ENCODE measurements around the gene GTF2B.
A peak's percentile ranks its signal among the peaks of the same experiment; 100 is the strongest.
"Not testable (repeated sequence)": the region's sequence is repeated elsewhere in the genome, so short reads cannot be mapped to it uniquely, and the experiment has no call there.

The GTF2B gene

DNA sequence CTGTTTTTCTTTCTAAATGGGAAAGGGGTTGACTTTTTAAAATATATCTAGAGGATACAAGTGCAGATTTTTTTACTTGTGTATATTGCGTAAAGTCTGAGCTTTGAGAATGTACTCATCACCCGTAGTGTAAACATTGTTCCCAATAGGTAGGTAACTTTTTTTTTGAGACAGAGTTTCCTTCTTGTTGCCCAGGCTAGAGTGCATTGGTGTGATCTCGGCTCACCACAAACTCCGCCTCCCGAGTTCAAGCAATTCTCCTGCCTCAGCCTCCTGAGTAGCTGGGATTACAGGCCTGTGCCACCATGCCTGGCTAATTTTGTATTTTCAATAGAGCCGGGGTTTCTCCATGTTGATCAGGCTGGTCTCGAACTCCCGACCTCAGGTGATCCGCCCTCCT is 20.4 kb upstream of the GTF2B start:
- H3K4me3 ChIP-seq (ENCODE audit: low read depth, low read length); H3K9me3 ChIP-seq (ENCODE audit: control insufficient read depth, insufficient read depth, low read length); H3K4me1 ChIP-seq (ENCODE audit: control insufficient read depth, insufficient read depth, low read length); H3K36me3 ChIP-seq (ENCODE audit: control insufficient read depth, insufficient read depth, low read length); H3K9ac ChIP-seq (ENCODE audit: low read depth, low read length); H3K27me3 ChIP-seq (ENCODE audit: control insufficient read depth, insufficient read depth, low read length): not testable (repeated sequence)

DNA sequence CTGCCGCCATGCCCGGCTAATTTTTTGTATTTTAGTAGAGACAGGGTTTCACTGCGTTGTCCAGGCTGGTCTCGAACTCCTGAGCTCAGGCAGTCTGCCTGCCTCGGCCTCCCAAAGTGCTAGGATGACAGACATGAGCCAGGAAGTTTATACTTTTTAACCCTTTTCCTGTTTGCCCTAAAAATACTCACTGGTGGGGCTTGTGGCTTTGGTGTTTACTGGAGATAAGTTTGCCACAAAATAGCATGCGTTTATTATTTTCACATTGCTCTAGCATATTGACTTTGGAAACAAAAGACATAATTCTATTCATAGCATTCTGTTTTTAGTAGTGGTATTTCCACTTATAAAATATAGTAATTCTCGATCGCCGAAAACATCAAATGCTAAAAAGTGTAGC is 19.8 kb upstream of the GTF2B start:
- Histone ChIP-seq H3K36me3 (ENCODE audit: control insufficient read depth, insufficient read depth, low read length) (no peaks in the 10 kb centered on the region), H3K27me3 (ENCODE audit: control insufficient read depth, insufficient read depth, low read length) (no peaks in the 10 kb centered on the region), H3K9me3 (ENCODE audit: control insufficient read depth, insufficient read depth, low read length) (no peaks in the 10 kb centered on the region), H3K9ac (ENCODE audit: low read depth, low read length) (no peak overlapping the region), H3K4me3 (ENCODE audit: low read depth, low read length) (no peak overlapping the region), H3K4me1 (ENCODE audit: control insufficient read depth, insufficient read depth, low read length) (no peaks in the 10 kb centered on the region)

DNA sequence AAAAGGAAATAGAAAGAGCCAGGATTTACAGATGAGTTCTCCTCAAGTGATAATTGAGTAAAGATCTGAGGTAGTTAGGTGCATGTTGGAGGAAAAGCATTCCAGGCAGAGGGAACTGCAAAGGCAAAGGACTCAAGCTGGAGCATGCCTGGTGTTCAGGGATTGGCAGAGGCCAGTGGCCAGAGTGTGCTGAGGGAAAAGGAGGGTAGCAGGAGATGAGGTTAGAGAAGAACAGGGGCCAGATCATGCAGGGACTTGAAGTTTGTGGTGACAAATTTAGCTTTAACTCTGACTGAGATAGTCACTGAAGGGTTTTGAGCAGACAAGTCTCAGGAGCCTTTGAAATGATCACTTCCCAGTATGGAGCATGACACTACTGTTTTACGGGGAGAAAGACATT is 19.0 kb upstream of the GTF2B start:
- no peaks in the 10 kb centered on the region for H3K4me1 ChIP-seq (ENCODE audit: control insufficient read depth, insufficient read depth, low read length)
- H3K36me3 ChIP-seq (ENCODE audit: control insufficient read depth, insufficient read depth, low read length) = no peaks in the 10 kb centered on the region
- H3K9me3 ChIP-seq (ENCODE audit: control insufficient read depth, insufficient read depth, low read length) = no peaks in the 10 kb centered on the region
- no peak overlapping the region for H3K9ac ChIP-seq (ENCODE audit: low read depth, low read length)
- no peak overlapping the region for H3K4me3 ChIP-seq (ENCODE audit: low read depth, low read length)
- no peaks in the 10 kb centered on the region for H3K27me3 ChIP-seq (ENCODE audit: control insufficient read depth, insufficient read depth, low read length)

DNA sequence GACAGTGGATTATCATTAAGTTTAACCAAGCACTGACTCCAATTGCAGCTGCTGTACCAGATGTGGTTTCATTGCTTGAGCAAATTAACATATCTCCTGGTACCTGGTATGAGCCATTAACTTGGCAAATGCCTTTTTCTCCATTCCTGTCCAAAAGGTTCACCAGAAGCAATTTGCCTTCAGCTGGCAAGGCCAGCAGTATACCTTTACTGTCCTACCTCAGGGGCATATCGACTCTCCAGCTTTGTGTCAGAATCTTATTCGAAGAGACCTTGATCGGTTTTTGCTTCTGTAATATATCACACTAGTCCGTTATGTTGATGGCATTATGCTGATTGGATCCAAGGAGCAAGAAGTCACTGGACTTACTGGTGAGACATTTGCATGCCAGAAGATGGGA is 9.5 kb upstream of the GTF2B start:
- no peaks in the 10 kb centered on the region for H3K4me1 ChIP-seq (ENCODE audit: control insufficient read depth, insufficient read depth, low read length)
- no peaks in the 10 kb centered on the region for H3K27me3 ChIP-seq (ENCODE audit: control insufficient read depth, insufficient read depth, low read length)
- no peak overlapping the region for H3K9ac ChIP-seq (ENCODE audit: low read depth, low read length)

DNA sequence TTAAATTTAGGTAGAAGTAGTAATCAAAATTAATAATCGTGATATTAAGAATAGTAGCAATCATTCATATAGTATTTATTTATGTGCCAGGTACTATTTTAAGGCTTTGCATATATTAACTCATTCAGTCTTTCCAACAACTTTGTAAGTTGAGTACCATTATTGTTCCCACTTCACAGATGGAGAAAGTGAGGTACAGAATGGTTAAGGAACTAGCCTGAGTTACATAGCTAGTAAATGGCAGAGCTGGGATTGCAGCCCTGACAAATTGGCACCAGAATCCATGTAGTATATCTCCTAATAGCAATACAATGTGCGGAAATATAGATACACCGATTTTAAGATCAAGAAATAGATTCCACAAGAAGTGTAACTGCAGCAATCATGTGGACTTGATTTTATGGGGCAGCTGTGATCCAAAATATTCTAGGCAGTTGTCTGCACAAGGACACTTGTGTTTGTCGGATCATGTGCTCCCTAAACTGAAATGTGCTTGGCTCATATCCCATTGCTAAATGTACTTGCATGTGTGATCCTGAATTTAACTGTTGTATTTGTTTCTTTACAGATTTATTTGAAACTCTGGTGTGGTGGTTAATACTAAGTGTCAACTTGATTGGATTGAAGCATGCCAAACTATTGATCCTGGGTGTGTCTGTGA is 5.8 kb upstream of the GTF2B start:
- no peaks in the 10 kb centered on the region for H3K9me3 ChIP-seq (ENCODE audit: control insufficient read depth, insufficient read depth, low read length)
- no peak overlapping the region for H3K9ac ChIP-seq (ENCODE audit: low read depth, low read length)
- no peaks in the 10 kb centered on the region for H3K4me1 ChIP-seq (ENCODE audit: control insufficient read depth, insufficient read depth, low read length)
- no peaks in the 10 kb centered on the region for H3K27me3 ChIP-seq (ENCODE audit: control insufficient read depth, insufficient read depth, low read length)
- H3K4me3 ChIP-seq (ENCODE audit: low read depth, low read length) = no peak overlapping the region
- no peaks in the 10 kb centered on the region for H3K36me3 ChIP-seq (ENCODE audit: control insufficient read depth, insufficient read depth, low read length)

More for the DNA sequence above, 9.5 kb upstream of the GTF2B start:
- Histone ChIP-seq H3K9me3 (ENCODE audit: control insufficient read depth, insufficient read depth, low read length) (no peaks in the 10 kb centered on the region), H3K36me3 (ENCODE audit: control insufficient read depth, insufficient read depth, low read length) (no peaks in the 10 kb centered on the region), H3K4me3 (ENCODE audit: low read depth, low read length) (no peak overlapping the region)

DNA sequence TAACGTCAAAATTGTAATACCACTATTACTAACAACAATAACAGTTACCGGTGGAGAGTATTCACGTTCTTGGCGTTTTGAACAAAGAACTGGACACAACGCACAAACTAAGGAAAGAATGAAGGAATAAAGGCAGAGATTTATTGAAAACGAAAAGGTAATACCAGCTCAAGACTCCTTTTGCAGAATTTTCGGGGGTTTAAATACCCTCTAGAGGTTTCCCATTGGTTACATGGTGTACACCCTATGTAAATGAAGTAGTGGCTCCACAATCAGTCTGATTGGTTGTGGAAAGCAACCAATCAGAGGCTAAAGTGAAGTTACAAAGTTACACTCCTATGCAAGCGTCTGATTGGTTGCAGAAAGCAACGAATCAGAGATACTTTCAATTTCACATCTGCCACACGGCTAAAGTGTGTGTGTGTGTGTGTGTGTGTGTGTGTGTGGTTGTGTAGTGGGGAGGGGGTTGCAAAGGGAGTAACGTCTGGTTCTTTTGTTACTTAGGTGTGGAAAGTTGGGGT is 1.1 kb upstream of the GTF2B start:
- no peaks in the 10 kb centered on the region for H3K9me3 ChIP-seq (ENCODE audit: control insufficient read depth, insufficient read depth, low read length)

DNA sequence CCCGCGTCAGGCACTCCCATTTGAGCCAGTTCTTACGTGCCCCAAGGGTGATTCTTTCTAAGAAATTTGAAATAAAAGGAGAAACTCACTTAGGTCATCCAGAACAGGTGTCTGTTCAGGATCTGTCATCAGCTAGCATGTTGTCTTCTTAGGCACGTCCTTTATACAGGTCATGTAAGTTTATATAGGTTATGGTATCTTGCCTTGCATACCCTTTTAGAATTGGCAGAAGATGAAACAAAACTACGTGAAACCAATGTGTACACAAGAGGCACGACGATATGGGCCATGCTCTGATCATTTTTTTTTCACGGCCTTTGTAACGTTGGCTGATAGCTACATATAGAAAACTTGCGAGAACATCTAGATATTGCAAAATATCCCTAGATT is 579 bp upstream of the GTF2B start:
- Histone ChIP-seq H3K4me3 (ENCODE audit: low read depth, low read length) (peak overlapping the region; percentile 69), H3K36me3 (ENCODE audit: control insufficient read depth, insufficient read depth, low read length) (no peaks in the 10 kb centered on the region), H3K9ac (ENCODE audit: low read depth, low read length) (no peak overlapping the region), H3K27me3 (ENCODE audit: control insufficient read depth, insufficient read depth, low read length) (no peaks in the 10 kb centered on the region), H3K4me1 (ENCODE audit: control insufficient read depth, insufficient read depth, low read length) (no peaks in the 10 kb centered on the region), H3K9me3 (ENCODE audit: control insufficient read depth, insufficient read depth, low read length) (no peaks in the 10 kb centered on the region)

More for the DNA sequence above, 1.1 kb upstream of the GTF2B start:
- H3K36me3 ChIP-seq (ENCODE audit: control insufficient read depth, insufficient read depth, low read length) = no peaks in the 10 kb centered on the region
- H3K27me3 ChIP-seq (ENCODE audit: control insufficient read depth, insufficient read depth, low read length) = no peaks in the 10 kb centered on the region
- peak overlapping the region; percentile 69 for H3K4me3 ChIP-seq (ENCODE audit: low read depth, low read length)
- H3K4me1 ChIP-seq (ENCODE audit: control insufficient read depth, insufficient read depth, low read length) = no peaks in the 10 kb centered on the region
- no peak overlapping the region for H3K9ac ChIP-seq (ENCODE audit: low read depth, low read length)

DNA sequence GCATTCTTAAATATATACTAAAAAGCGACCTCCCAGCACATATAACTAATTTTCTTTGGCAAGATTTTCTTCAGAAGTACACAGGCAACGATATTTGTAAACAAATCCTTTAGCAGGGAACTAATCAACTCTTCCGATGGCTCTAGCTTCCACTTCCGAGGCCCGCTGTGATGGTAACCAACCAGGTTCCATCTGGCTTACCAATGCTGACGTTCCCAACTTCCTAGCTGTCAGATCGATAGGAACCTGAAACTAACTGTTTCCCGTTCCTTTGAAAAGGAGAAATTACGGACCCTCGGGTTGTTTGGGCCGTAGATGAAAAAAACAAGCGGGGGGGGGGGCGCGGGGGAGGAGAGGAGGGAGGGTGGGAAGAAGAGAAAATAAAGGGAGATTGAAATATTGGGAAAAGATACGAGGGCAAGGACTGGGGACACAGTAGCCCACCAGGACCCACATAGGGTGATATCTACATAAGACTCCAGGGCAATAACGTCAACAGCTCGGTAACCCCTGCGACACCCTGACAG is 513 bp downstream of the GTF2B start:
- no peaks in the 10 kb centered on the region for H3K9me3 ChIP-seq (ENCODE audit: control insufficient read depth, insufficient read depth, low read length)
- H3K36me3 ChIP-seq (ENCODE audit: control insufficient read depth, insufficient read depth, low read length) = no peaks in the 10 kb centered on the region
- H3K4me1 ChIP-seq (ENCODE audit: control insufficient read depth, insufficient read depth, low read length) = no peaks in the 10 kb centered on the region
- no peaks in the 10 kb centered on the region for H3K27me3 ChIP-seq (ENCODE audit: control insufficient read depth, insufficient read depth, low read length)
- H3K9ac ChIP-seq (ENCODE audit: low read depth, low read length) = peak overlapping the region; percentile 70
- H3K4me3 ChIP-seq (ENCODE audit: low read depth, low read length) = peak overlapping the region; percentile 69

DNA sequence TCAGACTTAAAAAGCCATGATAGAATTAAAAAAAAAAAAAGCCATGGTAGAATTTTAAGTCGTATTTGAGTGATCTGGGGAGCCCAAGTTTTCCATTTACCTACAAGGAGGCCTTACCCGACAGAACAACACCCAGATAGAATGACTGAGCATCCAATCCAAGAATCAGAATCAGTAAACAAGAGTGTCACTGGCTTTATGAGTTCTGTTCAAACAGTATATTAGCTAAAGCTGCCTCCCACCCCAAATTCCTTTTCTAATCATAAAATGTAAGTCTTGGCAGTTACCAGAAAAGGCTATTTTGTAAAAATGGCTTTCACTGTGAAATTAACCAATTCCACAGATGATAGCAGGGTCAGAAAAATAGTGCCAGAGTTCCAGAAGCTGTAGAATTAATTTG is 1.2 kb downstream of the GTF2B start:
- no peaks in the 10 kb centered on the region for H3K36me3 ChIP-seq (ENCODE audit: control insufficient read depth, insufficient read depth, low read length)
- no peaks in the 10 kb centered on the region for H3K9me3 ChIP-seq (ENCODE audit: control insufficient read depth, insufficient read depth, low read length)
- H3K4me3 ChIP-seq (ENCODE audit: low read depth, low read length) = peak overlapping the region; percentile 69
- no peak overlapping the region for H3K9ac ChIP-seq (ENCODE audit: low read depth, low read length)
- H3K4me1 ChIP-seq (ENCODE audit: control insufficient read depth, insufficient read depth, low read length) = no peaks in the 10 kb centered on the region
- H3K27me3 ChIP-seq (ENCODE audit: control insufficient read depth, insufficient read depth, low read length) = no peaks in the 10 kb centered on the region

DNA sequence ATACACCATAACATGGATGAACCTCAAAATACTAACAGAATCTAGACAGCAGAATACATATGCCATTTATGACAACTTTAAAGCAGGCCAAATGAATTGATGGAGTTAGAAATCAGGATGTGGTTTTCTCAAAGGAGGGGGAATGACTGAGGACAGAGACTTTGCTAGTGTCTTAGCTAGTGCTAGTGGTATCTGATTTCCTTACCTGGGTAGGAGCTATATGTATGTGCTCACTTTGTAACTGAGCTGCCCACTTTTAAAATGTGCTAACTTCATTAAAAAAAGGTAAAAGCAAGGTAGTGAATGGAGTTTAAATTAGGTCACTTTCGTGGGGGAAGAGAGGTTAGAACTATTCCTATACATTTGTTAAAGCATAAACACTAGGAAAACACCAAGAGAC is 2.6 kb downstream of the GTF2B start:
- no peak overlapping the region for H3K9ac ChIP-seq (ENCODE audit: low read depth, low read length)
- H3K36me3 ChIP-seq (ENCODE audit: control insufficient read depth, insufficient read depth, low read length) = no peaks in the 10 kb centered on the region
- no peaks in the 10 kb centered on the region for H3K4me1 ChIP-seq (ENCODE audit: control insufficient read depth, insufficient read depth, low read length)
- no peak overlapping the region for H3K4me3 ChIP-seq (ENCODE audit: low read depth, low read length)
- no peaks in the 10 kb centered on the region for H3K9me3 ChIP-seq (ENCODE audit: control insufficient read depth, insufficient read depth, low read length)
- H3K27me3 ChIP-seq (ENCODE audit: control insufficient read depth, insufficient read depth, low read length) = no peaks in the 10 kb centered on the region

DNA sequence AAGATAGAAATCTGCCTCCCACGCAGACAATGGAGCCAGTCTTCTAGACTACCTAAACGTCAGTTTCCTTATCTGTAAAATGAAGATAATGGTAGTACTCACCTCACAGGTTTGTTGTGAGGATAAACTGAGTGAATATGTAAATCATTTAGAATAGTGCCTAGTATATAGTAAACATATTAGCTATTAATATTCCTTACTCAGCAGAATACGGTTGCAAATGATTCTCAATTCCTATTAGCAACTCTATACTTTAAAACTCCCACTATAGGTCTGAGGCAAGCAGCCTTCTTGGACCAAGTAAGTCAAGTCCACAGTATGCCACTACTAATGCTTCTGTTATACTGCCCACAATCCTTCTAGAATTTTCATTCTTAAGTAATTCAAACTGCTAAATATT is 5.4 kb downstream of the GTF2B start:
- Histone ChIP-seq H3K9ac (ENCODE audit: low read depth, low read length) (no peak overlapping the region), H3K36me3 (ENCODE audit: control insufficient read depth, insufficient read depth, low read length) (no peaks in the 10 kb centered on the region), H3K4me1 (ENCODE audit: control insufficient read depth, insufficient read depth, low read length) (no peaks in the 10 kb centered on the region), H3K4me3 (ENCODE audit: low read depth, low read length) (no peak overlapping the region), H3K9me3 (ENCODE audit: control insufficient read depth, insufficient read depth, low read length) (no peaks in the 10 kb centered on the region), H3K27me3 (ENCODE audit: control insufficient read depth, insufficient read depth, low read length) (no peaks in the 10 kb centered on the region)

DNA sequence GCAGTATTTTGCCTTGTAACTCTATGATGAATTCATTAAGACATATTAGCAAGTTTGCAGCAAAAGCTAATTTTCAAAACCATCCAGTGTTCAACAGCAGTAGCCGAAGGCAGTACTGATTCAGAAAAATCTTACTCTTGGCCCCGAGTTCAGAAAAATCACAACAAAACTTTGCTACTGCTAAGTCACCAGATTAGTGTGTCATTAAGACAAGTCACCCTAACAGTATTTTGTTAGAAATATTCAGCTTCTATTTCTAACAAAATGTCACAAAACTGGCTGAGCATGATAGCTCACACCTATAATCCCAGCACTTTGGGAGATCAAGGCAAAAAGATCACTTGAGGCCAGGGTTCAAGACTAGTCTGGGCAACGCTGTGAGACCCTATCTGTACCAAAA is 8.2 kb downstream of the GTF2B start:
- no peaks in the 10 kb centered on the region for H3K9me3 ChIP-seq (ENCODE audit: control insufficient read depth, insufficient read depth, low read length)
- H3K36me3 ChIP-seq (ENCODE audit: control insufficient read depth, insufficient read depth, low read length) = no peaks in the 10 kb centered on the region
- no peaks in the 10 kb centered on the region for H3K27me3 ChIP-seq (ENCODE audit: control insufficient read depth, insufficient read depth, low read length)
- no peak overlapping the region for H3K4me3 ChIP-seq (ENCODE audit: low read depth, low read length)
- no peak overlapping the region for H3K9ac ChIP-seq (ENCODE audit: low read depth, low read length)
- no peaks in the 10 kb centered on the region for H3K4me1 ChIP-seq (ENCODE audit: control insufficient read depth, insufficient read depth, low read length)
